Measurements from ENCODE around the gene PDE7B.

Gene PDE7B

DNA sequence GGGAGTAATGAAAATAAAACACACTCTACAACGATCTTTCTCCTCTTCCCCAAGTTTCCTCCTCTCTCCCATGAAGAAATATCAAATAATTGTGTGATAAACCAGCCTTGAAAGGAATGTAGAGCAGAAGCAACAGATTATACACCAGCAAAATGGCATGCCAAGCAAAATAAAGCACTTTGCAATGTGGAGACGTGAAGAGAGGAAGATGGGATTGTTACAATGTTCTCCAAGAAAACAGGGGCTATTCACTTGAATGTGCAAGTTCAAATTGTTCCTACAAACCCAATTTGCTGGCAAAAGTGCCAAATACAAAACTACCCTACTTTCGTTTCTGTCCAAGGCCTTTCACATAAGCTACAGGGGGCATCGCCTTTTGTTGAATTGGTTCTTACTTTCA lies 185.1 kb downstream of the PDE7B start:
- no peak for DNase-seq

DNA sequence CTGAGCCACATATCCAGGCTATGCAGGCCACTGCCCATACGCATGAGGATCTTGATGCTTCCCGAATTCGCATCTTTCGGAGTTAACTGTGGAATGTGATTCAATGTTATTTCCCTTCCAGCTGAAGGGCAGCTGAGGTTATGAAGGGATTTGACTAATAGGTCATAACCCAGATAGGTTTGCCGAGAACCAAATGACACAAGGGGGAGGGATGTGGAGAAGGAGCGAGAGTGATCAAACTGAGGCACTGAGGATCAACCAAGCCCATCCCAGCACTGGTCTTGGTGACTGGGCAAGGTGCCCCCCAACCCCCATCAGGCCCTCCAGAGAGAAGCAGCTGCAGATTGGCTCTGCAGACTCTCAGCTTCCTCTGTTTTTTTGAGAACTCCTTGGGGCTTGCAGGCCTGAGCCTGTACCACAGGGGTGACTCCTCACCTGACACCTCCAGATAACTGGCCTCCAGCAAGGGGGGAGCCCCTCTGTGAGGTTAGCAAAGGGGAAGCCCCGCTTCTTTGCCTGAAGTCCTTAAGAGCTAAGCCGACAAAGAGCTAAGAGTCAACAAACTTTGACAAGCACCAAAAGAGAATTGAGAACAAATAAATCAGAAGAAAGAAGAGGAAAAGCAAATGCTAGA lies 185.9 kb downstream of the PDE7B start:
- DNase-seq, result no peak

DNA sequence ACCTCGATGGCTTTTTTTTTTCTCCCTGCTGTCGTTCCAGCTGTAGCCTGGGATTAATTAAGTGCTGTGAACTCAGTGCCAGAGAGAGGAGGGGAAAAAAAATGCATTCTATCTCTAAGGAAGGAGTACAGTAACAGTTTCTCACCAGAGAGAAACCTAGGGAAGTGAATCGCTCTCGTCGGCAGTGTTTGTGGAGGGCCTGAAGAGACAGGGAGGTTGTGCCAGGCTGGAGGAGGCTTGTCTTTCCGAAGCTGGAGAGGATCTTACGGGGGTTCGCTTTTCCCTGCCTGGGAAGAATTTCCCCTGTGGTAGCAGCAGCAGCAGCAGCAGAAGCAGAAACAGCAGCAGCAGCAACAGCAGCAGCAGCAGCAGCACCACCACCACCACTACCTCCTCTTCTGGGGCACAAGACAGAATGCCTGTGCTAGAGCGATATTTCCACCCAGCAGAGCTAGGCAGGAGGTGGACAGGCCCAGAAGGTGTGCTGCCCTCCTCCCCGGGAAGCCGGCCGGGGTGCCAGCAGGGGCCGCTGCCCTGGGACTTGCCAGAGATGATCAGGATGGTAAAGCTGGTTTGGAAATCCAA lies 186.5 kb downstream of the PDE7B start:
- no peak for DNase-seq

DNA sequence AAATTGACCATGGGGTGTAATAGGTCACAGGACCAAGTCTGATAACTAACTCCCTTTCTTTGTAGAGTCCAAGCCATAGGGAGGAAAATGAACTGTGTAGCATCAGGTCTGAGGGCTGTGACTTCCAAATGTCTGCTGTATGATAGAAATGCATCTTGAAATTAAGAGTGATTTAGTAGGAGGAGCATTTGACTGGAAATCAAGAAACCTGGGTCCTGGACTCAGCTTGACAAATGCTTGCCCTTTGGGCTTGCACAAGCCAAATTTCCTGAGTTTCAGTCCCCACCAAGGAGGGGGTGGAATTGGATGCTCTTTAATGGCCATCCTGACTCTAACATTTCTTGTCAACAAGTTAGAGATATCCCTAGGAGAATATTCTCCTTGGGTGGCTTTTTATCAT lies 187.0 kb downstream of the PDE7B start:
- DNase-seq, result no peak

DNA sequence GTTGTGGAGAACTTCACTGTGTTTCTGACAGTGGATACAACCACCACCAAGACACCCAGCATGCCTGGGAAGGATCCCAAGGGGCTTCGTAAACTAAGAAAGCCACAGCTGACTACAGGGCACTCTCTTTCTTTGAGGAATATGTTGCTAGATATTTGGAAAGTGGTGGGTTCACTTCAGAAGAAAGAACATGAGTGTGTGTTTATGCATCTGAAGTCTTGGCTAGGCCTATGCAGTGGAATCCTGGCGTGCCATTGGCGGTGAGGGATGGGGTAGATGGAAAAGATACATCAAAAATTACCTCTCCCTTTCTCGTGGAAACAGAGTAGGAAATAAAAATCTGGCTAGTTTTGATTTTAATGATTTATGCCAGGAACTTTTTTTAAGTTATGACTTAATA lies 187.7 kb downstream of the PDE7B start:
- DNase-seq, result no peak

DNA sequence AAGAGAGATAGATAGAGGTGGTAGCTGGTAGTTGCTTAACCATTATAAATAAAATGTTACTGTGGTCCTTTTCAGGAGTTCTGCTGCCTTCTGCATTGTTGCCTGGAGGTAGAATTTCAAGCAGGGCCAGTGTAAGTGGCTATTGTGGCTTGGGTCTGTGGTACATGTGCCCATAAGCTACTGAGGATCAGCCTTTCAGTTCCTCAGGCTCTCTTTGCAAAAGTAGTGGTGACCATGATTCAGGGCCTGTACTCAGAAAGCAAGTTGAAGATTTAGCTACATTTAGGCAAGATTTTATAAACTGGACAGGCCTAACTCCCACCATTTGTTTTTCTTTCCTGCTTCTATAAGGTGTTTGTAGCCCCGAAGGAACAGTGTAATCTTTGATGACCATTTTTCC lies 199.0 kb downstream of the PDE7B start:
- DNase-seq, result no peak

DNA sequence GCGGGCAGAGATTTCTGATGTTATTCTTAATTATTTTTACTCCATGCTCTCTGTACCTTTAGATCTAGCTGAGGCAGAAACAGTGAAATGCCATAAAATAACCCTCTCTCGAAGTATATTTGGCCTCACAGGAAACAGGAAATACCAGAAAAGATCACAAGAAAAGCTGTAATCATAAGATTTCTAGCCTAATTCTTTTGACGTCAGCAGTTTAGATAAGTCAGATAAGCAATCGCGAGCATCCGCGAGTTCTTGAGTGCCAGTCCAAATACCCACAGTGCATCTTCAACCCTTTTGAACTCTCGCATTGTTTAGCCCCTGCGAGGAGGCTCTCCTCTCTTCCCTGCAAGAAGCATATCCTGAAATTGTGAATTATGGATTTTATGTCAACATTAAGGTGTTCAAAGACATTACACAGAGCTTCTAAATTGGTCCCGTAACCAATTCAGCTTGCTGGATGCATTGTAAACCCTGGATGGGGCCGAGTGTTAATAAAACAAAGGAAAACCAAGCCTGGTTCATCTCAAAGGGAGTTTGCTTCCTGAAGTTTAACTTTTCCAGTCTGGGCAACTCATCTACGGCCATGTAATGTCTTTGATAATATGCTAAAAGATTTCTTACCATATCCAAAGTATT lies 199.8 kb downstream of the PDE7B start:
- no peak for DNase-seq

DNA sequence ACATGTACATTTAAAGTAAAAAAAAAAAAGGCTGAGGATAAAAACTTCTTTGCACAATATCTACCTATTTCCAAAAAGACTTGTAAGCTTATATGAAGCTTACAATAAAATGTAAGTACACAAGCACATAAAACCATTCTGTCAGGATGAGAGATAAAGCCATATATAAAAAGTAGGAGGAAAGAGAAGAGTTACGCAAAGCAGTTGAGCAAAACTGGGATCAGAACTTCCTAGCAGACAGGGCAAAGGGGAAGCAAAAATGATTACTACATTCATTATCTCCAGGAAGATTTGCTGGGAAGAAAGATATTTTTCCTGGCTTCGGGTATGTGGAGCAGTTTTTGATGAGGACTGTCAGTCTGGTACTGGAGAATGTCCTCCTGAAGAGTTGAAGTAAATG lies 200.5 kb downstream of the PDE7B start:
- no peak for DNase-seq

DNA sequence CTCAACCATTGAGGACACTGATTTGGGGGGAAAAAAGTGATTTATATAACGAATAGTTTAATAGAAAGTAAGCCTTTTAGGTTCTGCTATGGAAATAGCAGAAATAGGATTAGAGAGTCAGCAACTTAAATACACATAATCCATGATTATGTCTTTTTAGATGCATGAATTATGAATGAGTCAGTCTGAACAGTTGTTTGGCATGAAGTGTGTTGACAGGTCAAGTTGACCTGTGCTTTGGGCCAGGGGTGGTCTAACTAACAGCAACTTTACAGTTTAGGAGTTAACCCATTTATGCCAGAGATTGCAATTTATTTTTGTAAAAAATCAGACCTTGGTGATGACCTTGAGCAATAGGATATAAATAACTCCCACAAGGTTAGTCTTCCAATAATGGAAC lies 207.4 kb downstream of the PDE7B start:
- no peak for DNase-seq

DNA sequence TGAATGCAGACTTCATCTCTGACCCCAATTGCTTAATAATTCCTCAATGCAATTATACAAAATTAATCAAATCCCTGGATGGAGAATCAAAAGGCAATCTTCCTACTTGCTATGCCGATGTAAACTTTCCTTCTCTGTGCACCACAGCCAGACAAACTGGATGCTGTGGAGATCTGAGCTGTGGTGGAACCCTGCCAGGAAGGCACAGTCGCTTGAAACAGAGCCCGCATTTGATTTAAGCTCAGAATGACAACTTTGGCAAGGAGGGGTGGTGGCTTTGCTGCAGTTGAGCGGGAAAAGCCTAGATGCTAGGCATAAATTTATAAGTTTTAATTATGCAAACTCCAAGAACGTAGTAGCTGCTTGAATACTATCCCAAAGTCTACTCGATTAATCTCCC lies 207.8 kb downstream of the PDE7B start:
- DNase-seq, result no peak

DNA sequence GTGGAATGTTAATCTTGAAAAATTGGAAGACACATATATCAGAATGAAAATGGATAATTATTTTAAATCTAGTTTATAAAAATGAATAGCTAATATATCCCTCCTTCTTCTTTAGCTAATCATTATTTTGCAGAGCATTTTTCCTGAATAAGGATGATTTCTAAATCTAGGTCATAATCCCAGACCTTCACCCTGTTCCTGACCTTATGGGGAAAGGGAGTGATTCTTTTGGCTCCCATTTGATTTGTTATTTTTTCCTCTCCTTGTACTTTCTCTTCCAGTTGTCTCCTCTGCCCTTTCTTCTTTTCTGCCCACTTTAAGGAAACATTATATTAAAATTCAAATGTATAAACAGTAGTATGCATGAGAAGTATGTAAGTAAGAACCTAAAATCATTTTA lies 208.6 kb downstream of the PDE7B start:
- no peak for DNase-seq

DNA sequence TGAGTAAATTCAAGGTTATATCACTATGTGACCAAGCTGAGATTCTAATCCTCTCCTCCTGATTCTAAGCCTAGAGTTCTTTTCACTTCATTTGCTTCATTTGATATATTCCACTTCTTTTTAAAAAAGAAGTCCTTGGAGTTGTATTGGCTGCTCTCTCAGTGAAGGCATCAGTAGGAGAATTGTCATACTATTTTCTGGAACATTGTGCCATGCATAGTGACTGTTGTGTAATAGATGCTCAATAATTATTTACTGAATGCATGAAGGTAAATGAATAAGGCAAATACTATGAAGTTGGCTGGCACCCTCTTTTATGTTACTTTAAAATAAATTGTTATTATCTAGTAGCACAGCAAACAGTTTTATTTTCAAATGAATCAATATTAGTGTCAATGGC lies 209.3 kb downstream of the PDE7B start:
- no peak for DNase-seq

DNA sequence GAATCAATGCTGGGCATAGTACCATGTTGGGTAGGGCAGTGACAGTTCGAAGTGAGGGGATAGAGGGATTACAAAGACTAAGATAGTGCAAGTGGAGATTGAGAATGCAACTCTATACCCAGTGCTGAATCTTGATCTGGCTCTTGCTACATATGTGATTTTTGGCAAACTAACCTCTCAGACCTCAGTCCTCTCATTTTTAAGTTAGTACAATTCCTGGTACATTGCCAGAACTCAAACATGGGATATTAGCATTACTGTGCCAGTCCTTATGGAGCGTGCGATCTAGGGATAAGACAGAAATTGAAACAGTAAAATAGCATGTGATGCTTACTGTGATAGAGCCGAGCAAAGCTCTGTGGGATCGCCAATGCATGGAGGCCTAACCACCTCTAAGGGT lies 210.2 kb downstream of the PDE7B start:
- DNase-seq, result no peak

DNA sequence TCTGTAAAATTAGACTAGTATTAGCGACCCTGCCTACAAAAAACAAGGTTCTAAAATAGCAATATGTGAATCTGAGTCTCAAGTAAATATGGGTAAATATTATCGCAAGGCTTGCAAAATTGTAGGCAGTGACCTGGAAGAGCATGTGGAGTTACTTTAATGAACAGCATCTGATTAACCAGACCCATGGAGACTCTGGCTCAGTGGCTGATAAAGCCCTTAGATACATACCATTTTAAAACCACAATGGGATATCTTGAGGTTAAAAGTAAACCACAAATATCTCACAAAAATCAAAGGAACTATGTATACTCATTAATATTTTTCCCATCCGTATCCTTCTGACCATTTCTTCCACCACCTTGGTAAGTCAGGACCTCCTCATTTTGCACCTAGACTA lies 211.6 kb downstream of the PDE7B start:
- no peak for DNase-seq

DNA sequence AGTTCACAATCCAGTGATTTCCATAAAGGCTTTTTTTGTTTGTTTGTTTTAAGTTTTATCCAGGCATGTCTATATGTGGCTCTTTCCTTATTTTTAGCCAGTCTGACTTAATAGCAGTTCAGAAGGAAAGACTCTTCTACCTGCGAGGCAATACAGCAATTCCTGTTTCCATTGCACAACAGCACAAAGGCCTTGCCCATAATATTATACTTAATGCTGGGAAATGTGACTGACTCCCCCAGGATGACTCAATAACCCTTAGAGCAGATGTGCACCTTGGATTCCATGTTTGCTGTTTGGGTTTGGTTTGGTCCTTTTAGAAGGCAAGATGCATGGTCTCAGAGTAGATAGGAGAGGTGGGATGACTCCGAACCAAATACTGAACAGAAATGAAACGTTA lies 214.5 kb downstream of the PDE7B start:
- no peak for DNase-seq

DNA sequence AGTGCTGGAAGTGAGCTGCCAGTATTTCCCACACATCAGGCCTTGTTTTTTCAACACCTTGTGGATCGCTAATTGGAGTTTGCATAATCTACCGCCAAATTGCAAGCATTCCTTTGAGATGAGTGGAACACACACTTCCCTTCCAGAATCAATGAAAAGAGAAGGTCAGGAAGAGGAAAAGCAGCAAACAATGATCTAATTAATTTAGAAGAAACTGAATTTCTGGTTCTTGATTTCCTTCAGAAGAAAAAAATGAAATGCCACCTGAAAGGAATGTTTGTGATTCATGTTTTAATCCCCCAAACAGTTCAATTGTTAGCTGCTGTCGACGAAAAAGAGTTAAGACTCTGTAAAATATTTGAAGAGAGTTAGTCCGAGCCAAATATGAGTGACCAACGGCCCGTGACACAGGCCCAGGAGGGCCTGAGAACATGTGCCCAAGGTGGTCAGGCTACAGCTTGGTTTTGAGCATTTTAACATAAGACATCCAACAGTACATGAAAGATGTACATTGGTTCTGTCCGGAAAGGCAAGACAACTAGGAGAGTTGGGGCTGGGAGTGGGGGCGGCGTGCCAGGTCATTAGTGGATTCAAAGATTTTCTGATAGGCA lies 216.3 kb downstream of the PDE7B start:
- no peak for DNase-seq

DNA sequence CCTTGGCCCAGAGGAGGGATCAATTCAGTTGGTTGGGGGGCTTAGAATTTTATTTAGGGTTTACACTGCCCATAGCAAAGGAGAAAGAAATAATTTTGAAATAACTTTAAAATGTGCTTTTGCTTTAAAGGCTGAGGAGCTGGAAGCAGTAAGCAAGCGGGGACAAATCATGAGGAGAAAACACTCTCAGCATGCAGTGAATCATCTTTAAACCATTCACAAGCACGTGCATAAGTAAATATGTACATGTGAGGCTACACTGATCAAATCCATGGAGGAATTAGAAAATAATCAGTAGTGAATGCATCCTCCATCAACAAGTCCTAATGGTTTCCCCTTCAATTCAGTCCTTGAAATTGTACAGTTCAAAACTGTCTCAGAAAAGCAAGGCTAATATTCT lies 217.6 kb downstream of the PDE7B start:
- DNase-seq, result no peak

DNA sequence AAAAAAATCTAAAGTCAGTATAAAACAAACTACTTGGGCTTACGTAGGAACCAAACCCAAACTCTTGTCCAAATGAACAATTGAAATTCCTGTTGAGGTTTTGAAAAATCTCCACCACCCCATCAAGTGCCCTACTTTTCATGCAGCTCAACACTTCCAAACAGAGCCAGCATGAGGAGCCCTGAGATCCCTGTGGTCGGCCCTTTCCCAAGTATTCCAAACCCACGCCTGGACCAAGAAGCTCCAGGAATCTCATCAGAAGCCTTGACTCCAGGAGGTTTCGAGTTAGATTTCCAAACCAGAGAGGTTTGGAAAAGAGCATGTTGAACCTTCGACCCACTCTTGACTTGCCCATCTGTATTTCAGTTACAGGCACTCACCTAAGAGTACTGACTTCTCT lies 219.3 kb downstream of the PDE7B start:
- no peak for DNase-seq

DNA sequence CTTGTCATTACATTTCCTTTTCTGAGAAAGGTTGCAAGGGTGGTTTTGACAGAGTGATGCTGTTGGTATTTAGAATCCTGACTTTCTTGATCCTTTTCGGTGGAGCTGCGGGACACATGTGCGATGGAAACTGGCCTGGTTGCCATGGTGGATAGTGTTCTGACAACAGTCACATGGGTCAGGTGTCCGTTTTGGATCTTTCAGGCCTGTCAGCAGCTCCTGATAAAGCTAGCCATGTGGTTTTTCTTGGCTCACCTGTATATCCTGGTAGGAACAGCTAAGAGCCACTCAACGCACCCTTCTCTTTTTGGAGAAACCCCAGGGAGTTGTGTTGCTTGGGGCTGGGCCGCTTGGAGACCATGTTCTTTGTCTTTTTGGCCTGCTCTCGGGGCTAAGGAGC lies 221.2 kb downstream of the PDE7B start:
- no peak for DNase-seq

DNA sequence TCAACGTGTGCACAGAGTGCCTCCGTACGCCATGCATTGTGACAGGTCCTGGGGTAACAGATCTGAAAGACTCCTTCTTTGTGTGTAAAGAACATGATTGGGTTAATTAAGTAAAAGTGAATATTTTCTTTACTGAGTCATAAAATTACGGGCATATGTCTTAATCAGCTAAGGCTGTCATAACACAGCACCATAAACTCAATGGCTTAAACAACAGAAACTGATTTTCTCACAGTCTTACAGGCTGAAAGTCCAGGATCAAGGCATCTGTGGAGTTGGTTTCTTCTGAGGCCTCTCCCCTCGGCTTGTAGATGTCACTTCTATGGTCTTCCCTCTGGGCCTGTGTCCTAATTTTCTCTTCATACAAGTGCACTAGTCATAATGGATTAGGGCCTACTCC lies 221.7 kb downstream of the PDE7B start:
- DNase-seq, result no peak

DNA sequence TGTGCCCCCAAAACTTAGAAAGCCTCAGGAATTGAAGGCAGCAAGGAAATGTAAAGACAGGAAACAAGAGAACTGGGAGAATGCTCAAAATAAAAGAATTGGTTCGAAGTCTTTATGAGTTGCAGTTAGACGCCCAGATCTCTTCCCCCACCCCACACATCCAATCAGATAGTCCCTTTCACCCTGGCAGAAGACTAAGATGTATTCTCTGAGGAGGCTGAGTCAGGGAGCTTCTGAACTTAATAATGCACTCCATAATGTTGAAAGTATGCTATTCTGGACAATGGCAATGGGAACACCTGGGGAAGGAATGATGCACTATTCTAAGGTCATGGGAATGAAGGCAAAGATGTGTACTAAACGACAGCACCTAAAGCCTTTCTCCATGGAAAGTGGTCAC lies 225.0 kb downstream of the PDE7B start:
- DNase-seq, result no peak

DNA sequence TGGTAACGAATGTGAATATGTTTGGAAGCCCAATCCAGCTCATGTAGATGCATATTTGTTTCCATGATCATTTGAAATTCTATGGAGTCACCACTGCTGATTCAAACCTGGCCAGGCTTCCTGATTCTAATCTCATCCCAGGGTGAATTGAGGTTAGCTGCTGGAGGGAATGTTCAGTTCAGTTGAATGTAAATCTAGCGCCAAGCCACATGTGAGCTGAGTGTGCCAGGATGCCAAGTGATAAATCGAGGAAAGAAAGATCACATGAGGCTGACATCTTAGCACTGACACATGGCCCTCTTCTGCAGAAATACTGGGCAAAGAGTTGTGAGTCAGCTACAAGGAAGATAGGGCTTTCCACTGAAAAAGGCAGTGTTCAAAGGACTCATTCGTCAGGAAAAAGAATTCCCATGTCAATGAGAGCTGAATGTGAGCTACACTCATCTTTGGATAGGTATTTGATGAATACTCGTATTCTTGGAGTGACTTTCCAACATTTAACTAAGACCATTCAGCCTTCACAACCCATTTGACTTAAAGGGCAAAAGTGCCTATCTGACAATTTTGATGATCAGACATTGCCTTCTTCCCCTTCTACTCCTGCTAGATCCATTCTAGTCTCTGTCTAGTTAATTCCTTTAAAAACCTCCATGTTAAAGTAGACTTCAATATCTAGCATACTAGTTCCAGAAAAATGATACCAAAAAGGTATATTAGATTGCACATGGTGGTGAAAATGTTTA lies 226.5 kb downstream of the PDE7B start:
- no peak for DNase-seq

DNA sequence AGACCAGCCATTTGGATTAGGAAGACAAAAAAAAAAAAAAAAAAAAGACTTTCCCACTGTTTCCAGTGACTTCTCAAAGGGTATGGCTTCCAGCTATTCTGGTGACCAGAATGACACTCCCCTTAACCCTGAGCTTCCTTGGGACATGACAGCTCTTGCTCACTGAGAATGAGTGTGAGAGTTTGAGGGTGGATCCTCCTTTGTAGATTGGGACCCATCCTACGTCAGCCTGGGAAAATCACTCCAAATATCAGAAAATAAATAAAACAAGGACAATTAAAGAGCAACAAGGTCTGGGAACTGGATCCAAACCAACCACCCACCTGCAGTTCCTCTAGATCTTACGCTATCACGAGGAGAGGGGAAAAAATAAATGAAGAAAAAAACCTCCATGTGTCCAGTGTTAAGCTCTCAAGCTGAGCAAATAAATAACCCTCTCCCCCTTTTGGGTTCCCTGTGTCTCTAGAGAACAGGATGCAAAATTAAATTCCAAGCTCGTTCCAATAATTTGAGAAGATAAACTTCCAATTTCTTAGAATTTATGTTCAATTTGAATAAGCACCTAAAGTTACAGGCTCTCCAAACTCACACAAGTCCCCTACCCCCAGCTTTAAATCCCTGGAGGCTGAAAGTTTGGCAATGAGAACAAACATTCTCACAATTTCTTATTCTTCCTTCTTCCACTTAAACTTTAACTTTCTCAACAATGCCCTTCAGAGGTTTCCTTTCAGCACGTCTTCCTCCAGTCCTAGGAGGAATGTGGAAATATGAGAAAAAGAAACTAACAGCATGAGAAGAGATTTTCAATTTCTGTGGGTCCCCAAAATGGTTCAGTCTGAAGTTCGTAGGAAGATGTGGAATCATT lies 228.4 kb downstream of the PDE7B start:
- DNase-seq, result no peak

Measured in NCI-H510A treated with DMSO at 0.1 percent for 48 hours (cell line).